Stimulated activated CD4-positive, alpha-beta T cell treated with anti-CD3 and anti-CD28 coated beads, Interleukin-1b, Interleukin-23, amount 100 ng/mL, for 1 hour (primary cell): ENCODE results near the gene TESPA1.

Source experiments
- DNase-seq, 2 donors: peaks; one replicate each; pipeline ENCODE4 v3.0.0-alpha.2; 2020; ENCODE audit warnings: low read depth in 2 of 2

The TESPA1 gene, protein sequence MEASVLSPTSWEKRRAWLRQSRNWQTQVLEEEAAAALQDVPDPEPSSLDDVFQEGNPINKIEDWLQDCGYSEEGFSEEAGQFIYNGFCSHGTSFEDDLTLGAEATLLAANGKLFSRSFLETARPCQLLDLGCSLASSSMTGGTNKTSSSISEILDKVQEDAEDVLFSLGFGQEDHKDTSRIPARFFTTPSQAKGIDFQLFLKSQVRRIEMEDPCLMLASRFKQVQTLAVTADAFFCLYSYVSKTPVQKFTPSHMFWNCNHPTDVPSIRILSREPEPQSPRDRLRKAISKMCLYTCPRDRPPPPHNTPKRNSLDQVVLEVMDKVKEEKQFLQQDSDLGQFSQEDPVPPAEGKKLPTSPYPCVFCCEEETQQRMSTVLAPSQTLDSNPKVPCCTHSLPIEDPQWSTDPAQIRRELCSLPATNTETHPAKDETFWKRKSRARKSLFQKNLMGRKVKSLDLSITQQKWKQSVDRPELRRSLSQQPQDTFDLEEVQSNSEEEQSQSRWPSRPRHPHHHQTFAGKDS

GRCh38 chr12:54984658-54985376 lies at the start of gene TESPA1:
TESPA1 (minus strand) TSS chr12:54984762; CDS start chr12:54974562, 10,200 bp downstream.
- peak; percentile 52 to 72 for DNase-seq

GRCh38 chr12:55034218-55034617 lies 49.7 kb upstream of the TESPA1 start:
- DNase-seq, result no peak

DNA sequence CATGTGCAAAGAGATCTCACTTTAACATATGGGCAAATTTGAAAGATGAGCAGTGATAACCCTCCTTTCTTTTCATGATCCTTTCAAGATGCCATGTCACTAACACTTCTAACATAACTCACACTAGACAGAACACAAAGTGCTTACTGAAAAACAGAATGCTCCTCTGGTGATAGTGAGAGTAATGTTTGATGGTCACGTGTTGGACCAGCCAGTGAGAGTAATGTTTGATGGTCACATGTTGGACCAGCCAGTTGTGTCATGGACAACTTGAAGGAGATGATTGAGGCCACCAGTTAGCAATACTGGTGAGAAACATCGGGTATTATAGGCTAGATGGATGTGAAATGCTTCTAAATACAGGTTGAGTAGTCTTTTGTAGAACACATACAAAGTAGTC lies 40.9 kb upstream of the TESPA1 start:
- no peak for DNase-seq

- no peak for DNase-seq
Measured at GRCh38 chr12:55024575-55024974, 40.0 kb upstream of the TESPA1 start.

GRCh38 chr12:55019784-55020183 lies 35.2 kb upstream of the TESPA1 start, which contains the start of gene NEUROD4:
NEUROD4 (plus strand) TSS chr12:55019974; CDS start chr12:55026440, 6,466 bp downstream.
- DNase-seq, result no peak

- no peak for DNase-seq
Measured at GRCh38 chr12:55017416-55017925, 32.9 kb upstream of the TESPA1 start.

DNA sequence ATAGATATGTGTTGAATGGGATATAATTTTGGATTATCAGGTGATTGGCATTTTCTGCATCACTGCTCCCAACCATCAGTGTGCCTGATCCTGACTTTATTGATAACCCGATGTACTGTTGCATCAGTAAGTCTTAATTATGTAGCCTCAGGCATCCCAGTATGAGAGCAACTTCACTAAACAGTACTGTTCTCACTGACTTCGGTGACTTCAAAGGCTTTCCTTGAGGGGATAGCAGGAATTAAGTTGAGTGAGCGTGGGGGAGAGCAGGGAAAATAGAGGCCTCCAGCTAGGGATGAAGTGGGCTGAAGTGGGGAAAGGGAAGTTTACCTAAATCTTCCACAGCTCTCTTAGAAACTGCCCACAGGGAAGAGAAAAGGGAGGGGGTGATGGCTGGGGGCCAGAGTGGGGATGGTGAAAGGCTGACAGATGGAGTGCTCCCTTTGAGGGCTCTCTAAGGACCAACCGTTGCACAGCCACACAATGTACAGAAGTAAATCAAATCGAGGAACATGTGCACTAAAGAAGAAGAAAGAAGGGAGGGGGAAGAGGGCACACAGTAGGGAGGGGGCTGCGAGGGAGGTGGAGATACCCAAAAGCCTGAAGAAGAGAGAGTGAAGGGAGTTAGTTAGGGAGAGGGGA lies 24.5 kb upstream of the TESPA1 start:
- no peak for DNase-seq

DNA sequence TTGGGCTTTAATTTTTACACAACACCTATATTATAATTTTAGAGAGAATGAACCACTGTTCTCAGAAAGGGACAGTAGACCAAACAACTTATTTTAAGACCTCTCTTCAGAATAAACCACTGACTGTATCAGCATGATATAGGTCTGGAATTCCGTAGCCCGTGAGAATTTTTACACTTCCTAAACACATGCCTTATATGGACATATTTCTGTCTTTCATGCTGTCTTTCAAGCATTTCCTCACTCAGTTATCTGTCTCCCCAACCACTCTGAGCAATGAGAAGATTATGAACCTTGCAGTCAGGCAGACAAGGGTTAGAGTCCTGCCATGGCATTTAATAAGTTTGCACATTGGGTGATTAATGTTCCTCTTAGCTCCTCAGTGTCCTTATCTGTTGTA lies 17.8 kb upstream of the TESPA1 start:
- no peak for DNase-seq

DNA sequence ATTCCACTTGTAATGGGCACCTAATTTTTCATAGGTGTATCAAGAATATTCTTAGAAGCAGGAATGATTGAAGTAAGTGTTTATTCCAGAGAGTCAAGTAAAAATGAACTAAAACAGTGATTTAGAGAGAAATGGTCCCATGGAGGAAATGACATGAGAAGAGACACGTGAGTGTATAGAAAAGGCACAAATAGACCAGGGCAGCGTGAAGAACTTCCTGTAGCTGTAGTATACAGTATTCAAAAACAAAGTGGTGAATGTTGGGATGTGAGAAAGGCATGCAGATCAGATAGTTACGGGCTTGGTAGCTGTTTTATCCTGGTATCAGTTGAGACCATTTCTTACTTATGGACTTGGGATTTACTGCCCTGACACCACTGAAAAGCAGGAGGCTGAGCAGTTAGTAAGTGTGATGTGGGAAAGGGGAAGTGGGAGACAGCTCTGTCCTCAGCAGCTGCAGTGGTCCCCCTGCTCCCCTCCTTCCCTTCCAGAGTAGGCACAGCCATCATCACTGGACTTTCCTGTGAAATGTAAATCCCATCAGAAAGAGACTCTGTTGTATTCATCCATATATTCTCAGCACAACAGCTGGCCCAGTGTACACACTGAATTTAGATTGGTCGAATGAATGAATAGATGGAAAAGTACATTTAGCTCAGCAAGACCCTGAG lies 16.8 kb upstream of the TESPA1 start:
- no peak for DNase-seq

GRCh38 chr12:54998958-54999510 lies 14.5 kb upstream of the TESPA1 start:
- no peak for DNase-seq

- DNase-seq, result no peak
Measured at GRCh38 chr12:54997929-54998522, 13.5 kb upstream of the TESPA1 start.

DNA sequence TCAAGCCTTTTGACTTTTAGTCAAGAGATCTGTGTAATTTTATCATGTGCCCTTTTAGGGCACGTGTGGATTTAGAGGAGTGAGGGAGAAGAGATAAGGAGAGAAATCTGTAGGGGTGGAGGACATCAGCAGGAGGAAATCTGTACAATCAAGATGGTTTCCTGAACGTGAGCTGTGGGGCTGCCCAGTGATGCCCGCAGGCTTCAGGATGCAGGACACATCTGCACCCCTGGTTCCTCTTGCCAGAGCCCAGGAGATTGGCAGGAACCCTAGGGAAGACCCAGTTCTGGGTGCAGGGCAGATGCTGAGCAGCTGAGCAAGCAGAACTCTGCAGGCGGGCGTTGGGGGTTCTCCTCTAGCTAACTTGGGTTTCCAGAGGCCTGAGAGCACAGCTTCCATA lies 11.6 kb upstream of the TESPA1 start:
- no peak for DNase-seq

GRCh38 chr12:54993181-54993835 lies 8.7 kb upstream of the TESPA1 start:
- DNase-seq, result no peak

- DNase-seq, result no peak
Measured at GRCh38 chr12:54991991-54992375, 7.4 kb upstream of the TESPA1 start.

DNA sequence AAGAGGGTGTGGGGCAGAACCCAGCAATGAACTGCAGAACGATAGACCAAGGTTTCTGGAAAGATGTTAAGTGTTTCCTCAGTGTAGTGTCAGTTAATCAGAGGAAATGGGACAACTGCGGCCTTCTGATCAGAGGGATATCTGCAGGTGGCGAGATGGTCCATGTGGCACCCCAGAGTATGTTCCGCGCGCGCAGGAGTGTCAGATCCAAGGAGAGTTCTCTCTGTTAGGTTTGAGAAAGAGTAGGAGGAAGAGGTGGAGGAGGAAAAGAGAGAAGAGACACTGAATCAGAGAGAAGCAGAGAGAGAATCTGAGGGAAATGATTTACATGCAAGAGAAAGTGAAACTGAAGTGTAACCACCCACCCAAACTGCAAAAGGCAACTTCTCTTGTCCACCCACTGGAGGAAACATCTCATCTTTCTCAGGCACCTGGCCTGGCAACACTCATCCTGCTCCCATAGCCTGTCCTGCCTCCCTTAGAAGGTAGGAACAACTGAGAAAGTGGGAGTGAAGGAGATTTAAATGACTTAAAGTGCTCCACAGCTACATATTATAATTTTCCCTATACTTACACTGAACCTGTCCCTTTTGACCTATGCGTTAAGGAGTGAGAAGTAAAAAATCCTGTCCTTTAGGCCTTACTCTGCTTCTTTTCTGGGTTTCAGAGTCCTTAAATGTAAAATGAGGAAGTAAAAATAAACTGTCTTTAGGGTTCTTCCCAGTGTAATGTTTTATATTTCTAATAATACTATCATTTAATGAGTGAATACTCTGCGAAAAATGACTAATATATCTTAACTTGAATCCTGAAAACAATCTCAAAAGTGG lies 6.8 kb upstream of the TESPA1 start:
- DNase-seq, result no peak

DNA sequence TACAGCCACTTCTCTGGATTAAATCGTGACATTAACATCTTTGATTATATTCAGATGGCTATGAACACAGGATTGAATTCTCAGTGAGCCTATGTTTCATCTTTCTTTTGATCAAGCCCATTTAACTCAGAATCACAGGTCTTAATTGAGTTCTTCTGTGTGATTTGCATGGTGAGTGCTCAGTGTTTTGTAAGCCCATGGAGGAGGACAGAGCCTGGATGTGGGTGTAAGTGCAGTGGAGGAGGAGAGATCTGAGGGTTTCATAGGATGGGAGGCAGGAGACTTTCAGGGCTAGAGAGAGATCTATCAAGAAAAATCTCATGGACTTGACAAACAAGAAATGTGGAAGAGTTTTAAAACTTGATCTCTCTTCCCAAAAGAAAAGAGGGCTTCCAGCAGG lies 5.3 kb upstream of the TESPA1 start:
- no peak for DNase-seq

DNA sequence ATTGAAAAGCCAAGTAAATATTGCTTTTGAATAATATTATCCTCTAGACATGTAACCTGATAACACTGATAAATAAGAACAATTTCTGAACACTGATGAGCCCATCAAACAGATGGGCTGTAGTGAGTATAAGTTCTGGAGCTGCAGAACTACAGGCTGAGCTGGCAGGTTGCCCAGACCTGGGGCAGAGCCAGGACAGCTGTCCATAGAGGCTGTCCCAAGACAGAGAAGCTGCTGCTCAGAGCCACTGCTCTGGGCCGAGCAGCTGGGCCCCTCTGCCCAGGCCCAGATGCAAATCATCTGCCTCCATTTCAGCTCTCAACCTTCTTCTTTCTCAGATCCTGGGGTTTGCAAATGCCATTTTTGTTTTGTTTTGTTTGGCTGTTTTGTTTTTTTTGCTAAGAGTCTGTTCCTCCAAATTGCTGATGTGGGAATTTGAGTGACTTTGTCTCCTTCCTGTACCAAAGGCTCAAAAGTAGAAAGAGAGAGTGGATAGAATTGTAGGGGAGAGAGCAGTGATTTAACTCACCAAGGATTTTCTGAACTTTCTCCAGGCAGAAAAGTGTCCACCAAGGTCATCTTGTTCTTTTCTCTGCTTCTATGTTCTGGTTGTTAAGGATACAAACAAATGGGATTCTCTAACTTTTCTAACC lies 4.0 kb upstream of the TESPA1 start:
- DNase-seq, result no peak

DNA sequence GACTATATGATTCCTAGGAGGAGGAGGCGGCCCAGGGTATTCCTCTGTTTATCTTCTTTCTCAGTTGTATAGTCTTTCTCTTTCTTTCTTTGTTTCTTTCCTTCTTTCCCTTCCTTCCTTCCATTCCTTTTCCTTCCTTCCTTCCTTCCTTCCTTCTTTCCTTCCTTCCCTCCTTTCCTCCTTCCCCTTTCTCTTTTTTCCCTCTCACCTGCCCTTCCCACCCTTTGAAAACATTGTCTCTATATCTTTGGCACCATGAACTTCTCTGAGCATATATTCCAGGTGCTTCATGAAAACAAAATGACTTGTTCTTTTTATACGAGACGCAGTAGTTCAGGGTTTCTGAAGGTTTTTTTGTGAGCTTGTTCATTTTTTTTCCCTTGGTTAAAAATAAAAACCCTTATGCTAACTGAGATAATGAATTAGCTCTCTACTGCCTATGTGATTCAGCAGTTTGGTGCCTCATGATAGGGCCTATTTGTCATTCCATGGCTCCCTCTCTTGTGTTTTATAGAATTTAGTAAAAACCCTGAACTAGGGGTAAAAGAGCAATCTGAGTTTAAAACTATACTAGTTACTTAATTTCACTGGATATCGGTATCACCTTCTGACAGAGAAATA lies 3.2 kb upstream of the TESPA1 start:
- no peak for DNase-seq
